Activated naive CD8-positive, alpha-beta T cell (primary cell): ENCODE results near the gene MTHFD2L.
"Not testable (repeated sequence)": the region's sequence is repeated elsewhere in the genome, so short reads cannot be mapped to it uniquely, and the experiment has no call there.

Experiments
- H3K27ac Mint-ChIP-seq: one replicate; pipeline ENCODE4 v1.8.0; 2021; ENCODE audit warnings: mixed read lengths
- H3K27me3 Mint-ChIP-seq: one replicate; pipeline ENCODE4 v1.8.0; 2021; ENCODE audit warnings: mixed read lengths
- H3K36me3 Mint-ChIP-seq: one replicate; pipeline ENCODE4 v1.8.0; 2021; ENCODE audit warnings: mixed read lengths
- H3K4me1 Mint-ChIP-seq: one replicate; pipeline ENCODE4 v1.8.0; 2021; ENCODE audit warnings: low read depth, mixed read lengths
- H3K4me3 Mint-ChIP-seq: one replicate; pipeline ENCODE4 v1.8.0; 2021; ENCODE audit warnings: mild to moderate bottlenecking, mixed read lengths
- H3K9me3 Mint-ChIP-seq: one replicate; pipeline ENCODE4 v1.8.0; 2021; ENCODE audit warnings: low read depth, mixed read lengths

MTHFD2L gene

DNA sequence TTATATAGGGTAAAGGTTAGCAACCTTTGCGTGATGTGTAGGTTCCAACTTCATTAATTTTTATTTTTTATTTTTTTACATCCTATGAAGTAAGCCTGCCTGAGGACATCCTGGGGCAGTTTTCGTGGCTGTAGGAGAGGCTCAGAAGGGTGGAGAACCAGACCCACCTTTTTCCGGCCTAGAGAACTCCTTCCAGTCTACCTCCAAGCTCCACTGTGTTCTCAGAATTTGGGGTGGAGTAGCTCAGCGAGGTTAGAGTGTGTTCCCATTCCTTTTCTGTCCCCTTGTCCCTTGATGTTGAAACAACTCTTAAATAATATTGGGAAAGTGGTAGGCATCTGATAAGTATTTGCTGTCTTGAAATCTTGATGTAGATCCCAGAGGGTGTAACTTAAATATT, 32.4 kb downstream of the MTHFD2L start:
- no peaks in the 10 kb centered on the region for H3K9me3 Mint-ChIP-seq
- H3K27ac Mint-ChIP-seq: no peak overlapping the region
- H3K36me3 Mint-ChIP-seq: peaks cover 6% of the 10 kb centered on the region
- no peak overlapping the region for H3K4me3 Mint-ChIP-seq
- H3K27me3 Mint-ChIP-seq: no peaks in the 10 kb centered on the region
- H3K4me1 Mint-ChIP-seq: no peaks in the 10 kb centered on the region

GRCh38 chr4:74190919-74191397, 33.0 kb downstream of the MTHFD2L start:
- H3K27me3 Mint-ChIP-seq: no peaks in the 10 kb centered on the region
- no peak overlapping the region for H3K27ac Mint-ChIP-seq
- no peak overlapping the region for H3K4me3 Mint-ChIP-seq
- H3K4me1 Mint-ChIP-seq: no peaks in the 10 kb centered on the region
- peaks cover 10% of the 10 kb centered on the region for H3K36me3 Mint-ChIP-seq
- no peaks in the 10 kb centered on the region for H3K9me3 Mint-ChIP-seq

- Mint-ChIP-seq H3K36me3 (peaks cover 12% of the 10 kb centered on the region), H3K4me1 (no peaks in the 10 kb centered on the region), H3K4me3 (no peak overlapping the region), H3K27ac (no peak overlapping the region), H3K27me3 (no peaks in the 10 kb centered on the region), H3K9me3 (no peaks in the 10 kb centered on the region)
Measured at GRCh38 chr4:74197080-74197479, 39.2 kb downstream of the MTHFD2L start.

GRCh38 chr4:74202062-74202586, 44.2 kb downstream of the MTHFD2L start:
- H3K27ac Mint-ChIP-seq: no peak overlapping the region
- no peak overlapping the region for H3K4me3 Mint-ChIP-seq
- no peaks in the 10 kb centered on the region for H3K27me3 Mint-ChIP-seq
- peaks cover 14% of the 10 kb centered on the region for H3K36me3 Mint-ChIP-seq
- peaks cover 5% of the 10 kb centered on the region for H3K4me1 Mint-ChIP-seq
- H3K9me3 Mint-ChIP-seq: no peaks in the 10 kb centered on the region

GRCh38 chr4:74203467-74203866, 45.5 kb downstream of the MTHFD2L start:
- Mint-ChIP-seq H3K4me1 (peaks cover 5% of the 10 kb centered on the region), H3K27ac (no peak overlapping the region), H3K9me3 (no peaks in the 10 kb centered on the region), H3K4me3 (no peak overlapping the region), H3K36me3 (peaks cover 16% of the 10 kb centered on the region), H3K27me3 (no peaks in the 10 kb centered on the region)

DNA sequence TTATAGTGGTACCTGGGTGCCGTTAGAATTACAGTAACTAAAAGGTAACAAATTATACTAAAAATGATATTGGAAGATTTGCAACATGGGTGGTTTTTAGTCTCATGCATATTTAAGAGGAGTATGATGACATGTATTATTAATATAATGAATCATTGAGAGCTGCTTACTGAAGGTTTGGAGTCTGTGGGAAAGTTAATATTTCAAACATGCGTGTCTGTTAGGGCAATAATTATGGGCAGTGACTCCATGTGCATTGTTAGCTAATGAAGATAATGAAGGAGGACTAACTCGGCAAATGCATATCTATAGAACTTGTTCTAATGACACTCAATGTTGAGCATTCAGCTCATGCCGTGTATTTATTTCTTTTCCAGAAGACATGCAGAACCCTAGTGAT, 47.1 kb downstream of the MTHFD2L start:
- H3K9me3 Mint-ChIP-seq: no peaks in the 10 kb centered on the region
- no peak overlapping the region for H3K4me3 Mint-ChIP-seq
- H3K27me3 Mint-ChIP-seq: no peaks in the 10 kb centered on the region
- H3K36me3 Mint-ChIP-seq: peaks cover 26% of the 10 kb centered on the region
- peaks cover 5% of the 10 kb centered on the region for H3K4me1 Mint-ChIP-seq
- no peak overlapping the region for H3K27ac Mint-ChIP-seq

DNA sequence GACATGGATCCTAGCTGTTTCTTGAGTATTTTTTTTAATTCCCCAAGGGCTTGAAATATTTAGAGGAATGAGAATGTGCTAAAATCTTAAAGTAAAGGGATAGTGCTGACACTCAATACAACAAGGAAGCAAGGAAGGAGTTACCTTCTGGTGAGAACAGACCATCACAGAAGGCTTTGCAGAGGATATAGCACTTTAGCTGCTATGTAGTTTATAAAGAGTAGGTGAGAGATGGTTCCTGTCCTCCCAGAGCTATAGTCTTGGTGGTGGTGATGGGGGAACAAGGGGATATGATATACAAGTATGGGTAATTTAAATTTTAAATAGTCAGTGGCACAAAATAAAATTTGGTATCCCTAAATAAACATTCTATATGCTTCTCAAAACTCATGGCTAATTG, 47.6 kb downstream of the MTHFD2L start:
- H3K36me3 Mint-ChIP-seq: peaks cover 27% of the 10 kb centered on the region
- no peak overlapping the region for H3K4me3 Mint-ChIP-seq
- no peak overlapping the region for H3K27ac Mint-ChIP-seq
- H3K27me3 Mint-ChIP-seq: no peaks in the 10 kb centered on the region
- no peaks in the 10 kb centered on the region for H3K9me3 Mint-ChIP-seq
- peaks cover 5% of the 10 kb centered on the region for H3K4me1 Mint-ChIP-seq

- H3K27ac Mint-ChIP-seq: no peak overlapping the region
- peaks cover 30% of the 10 kb centered on the region for H3K36me3 Mint-ChIP-seq
- peaks cover 3% of the 10 kb centered on the region for H3K9me3 Mint-ChIP-seq
- H3K4me1 Mint-ChIP-seq: peaks cover 5% of the 10 kb centered on the region
- no peaks in the 10 kb centered on the region for H3K27me3 Mint-ChIP-seq
- no peak overlapping the region for H3K4me3 Mint-ChIP-seq
Measured at GRCh38 chr4:74206088-74206825, 48.3 kb downstream of the MTHFD2L start.

DNA sequence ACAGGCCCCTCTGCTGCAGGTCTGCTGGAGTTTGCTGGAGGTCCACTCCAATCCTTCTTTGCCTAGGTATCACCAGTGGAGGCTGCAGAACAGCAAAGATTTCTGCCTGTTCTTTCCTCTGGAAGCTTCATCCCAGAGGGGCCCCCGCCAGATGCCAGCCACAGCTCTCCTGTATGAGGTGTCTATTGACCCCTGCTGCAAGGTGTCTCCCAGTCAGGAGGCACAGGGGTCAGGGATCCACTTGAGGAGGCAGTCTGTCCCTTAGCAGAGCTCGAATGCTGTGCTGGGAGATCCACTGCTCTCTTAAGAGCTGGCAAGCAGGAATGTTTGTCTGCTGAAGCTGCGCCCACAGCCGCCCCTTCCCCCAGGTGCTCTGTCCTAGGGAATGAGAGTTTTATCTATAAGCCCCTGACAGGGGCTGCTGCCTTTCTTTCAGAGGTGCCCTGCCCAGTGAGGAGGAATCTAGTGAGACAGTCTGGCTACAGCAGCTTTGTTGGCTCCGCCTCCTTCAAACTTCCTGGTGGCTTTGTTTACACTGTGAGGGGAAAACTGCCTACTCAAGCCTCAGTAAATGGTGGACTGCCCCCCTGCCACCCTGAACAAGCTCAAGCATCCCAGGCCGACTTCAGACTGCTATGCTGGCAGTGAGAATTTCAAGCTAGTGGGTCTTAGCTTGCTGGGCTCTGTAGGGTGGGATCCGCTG, 56.7 kb downstream of the MTHFD2L start:
- H3K36me3 Mint-ChIP-seq: peaks cover 25% of the 10 kb centered on the region
- H3K27ac Mint-ChIP-seq, H3K4me3 Mint-ChIP-seq, H3K4me1 Mint-ChIP-seq, H3K27me3 Mint-ChIP-seq: not testable (repeated sequence)
- H3K9me3 Mint-ChIP-seq: peaks cover 13% of the 10 kb centered on the region

DNA sequence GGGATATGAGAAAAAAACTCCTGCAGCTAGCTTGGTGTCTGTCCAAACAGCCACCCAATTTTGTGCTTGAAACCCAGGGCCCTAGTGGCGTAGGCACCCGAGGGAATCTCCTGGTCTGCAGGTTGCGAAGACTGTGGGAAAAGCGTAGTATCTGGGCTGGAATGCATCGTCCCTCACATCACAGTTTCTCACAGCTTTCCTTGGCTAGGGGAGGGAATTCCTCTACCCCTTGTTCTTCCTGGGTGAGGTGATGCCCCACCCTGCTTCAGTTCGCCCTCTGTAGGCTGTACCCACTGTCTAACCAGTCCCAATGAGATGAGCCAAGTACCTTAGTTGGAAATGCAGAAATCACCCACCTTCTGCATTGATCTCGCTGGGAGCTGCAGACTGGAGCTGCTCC, 57.3 kb downstream of the MTHFD2L start:
- H3K4me3 Mint-ChIP-seq, H3K27ac Mint-ChIP-seq, H3K27me3 Mint-ChIP-seq, H3K4me1 Mint-ChIP-seq: not testable (repeated sequence)
- peaks cover 13% of the 10 kb centered on the region for H3K9me3 Mint-ChIP-seq
- peaks cover 20% of the 10 kb centered on the region for H3K36me3 Mint-ChIP-seq

- Mint-ChIP-seq H3K9me3 (peaks cover 4% of the 10 kb centered on the region), H3K4me1 (peaks cover 7% of the 10 kb centered on the region), H3K36me3 (peaks cover 9% of the 10 kb centered on the region), H3K4me3 (no peak overlapping the region), H3K27me3 (no peaks in the 10 kb centered on the region), H3K27ac (no peak overlapping the region)
Measured at GRCh38 chr4:74217365-74217764, 59.4 kb downstream of the MTHFD2L start.

- Mint-ChIP-seq H3K27ac (no peak overlapping the region), H3K9me3 (peaks cover 3% of the 10 kb centered on the region), H3K4me1 (peaks cover 7% of the 10 kb centered on the region), H3K36me3 (peaks cover 3% of the 10 kb centered on the region), H3K27me3 (no peaks in the 10 kb centered on the region), H3K4me3 (no peak overlapping the region)
Measured at GRCh38 chr4:74218201-74218600, 60.3 kb downstream of the MTHFD2L start.

- Mint-ChIP-seq H3K27ac (no peak overlapping the region), H3K4me3 (no peak overlapping the region), H3K36me3 (peaks cover 3% of the 10 kb centered on the region), H3K27me3 (no peaks in the 10 kb centered on the region), H3K4me1 (peaks cover 7% of the 10 kb centered on the region), H3K9me3 (peaks cover 4% of the 10 kb centered on the region)
Measured at GRCh38 chr4:74219240-74219639, 61.3 kb downstream of the MTHFD2L start.

GRCh38 chr4:74223098-74223497, 65.2 kb downstream of the MTHFD2L start:
- H3K4me1 Mint-ChIP-seq: peaks cover 7% of the 10 kb centered on the region
- no peak overlapping the region for H3K27ac Mint-ChIP-seq
- H3K36me3 Mint-ChIP-seq: peaks cover 8% of the 10 kb centered on the region
- H3K27me3 Mint-ChIP-seq: no peaks in the 10 kb centered on the region
- no peak overlapping the region for H3K4me3 Mint-ChIP-seq
- H3K9me3 Mint-ChIP-seq: peaks cover 4% of the 10 kb centered on the region

DNA sequence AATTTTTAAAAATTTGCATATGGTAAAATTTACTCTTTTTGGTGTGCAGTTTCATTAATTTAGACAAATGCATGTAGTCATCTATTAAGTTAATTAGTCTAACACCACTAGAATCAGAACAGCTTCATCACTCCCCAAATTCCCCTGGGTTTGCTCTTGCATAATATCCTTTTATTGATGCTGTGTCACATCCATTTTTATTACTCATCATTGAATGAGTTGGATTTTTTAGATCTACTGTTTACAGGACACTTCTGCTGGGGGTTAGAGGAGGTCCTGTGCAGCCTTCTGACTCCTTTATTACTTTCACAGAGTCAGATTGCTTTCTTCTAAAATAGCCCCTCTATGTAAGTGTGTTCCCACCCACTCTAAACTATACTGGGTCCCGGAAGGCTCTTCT, 65.9 kb downstream of the MTHFD2L start:
- peaks cover 4% of the 10 kb centered on the region for H3K9me3 Mint-ChIP-seq
- no peak overlapping the region for H3K27ac Mint-ChIP-seq
- no peaks in the 10 kb centered on the region for H3K27me3 Mint-ChIP-seq
- peaks cover 7% of the 10 kb centered on the region for H3K4me1 Mint-ChIP-seq
- peaks cover 8% of the 10 kb centered on the region for H3K36me3 Mint-ChIP-seq
- H3K4me3 Mint-ChIP-seq: no peak overlapping the region
